ENCODE results near the gene CTCF. TPM values are rescaled to one million over a fixed set of nuclear protein-coding genes. Genes with fewer than 3 reads are reported as not detected.
A peak's percentile ranks its signal among the peaks of the same experiment; 100 is the strongest.
"Not testable (repeated sequence)": the region's sequence is repeated elsewhere in the genome, so short reads cannot be mapped to it uniquely, and the experiment has no call there.

Gene CTCF
- total RNA-seq, 2 donors from 2014 or later: 37.0 to 42.2 TPM

DNA sequence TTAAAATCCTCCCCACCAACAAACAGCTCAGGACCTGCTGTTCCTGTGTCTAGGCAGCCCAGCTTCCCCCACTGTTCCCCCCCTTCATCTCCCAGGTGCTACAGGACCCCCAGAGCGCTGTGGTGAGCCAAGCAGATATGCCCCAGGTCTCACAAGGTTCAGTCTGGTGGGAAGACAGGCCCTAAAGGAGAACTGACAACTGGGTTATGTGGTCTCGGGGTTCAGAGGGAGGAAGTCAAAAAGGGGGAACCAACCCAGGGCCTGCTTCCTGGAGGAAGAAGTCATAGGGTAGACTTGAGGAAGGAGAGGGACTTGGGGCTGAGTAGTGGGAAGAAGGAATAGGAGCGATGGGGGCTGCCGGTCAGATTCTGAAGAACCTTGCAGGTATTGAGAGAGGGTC lies 31.1 kb upstream of the CTCF start:
- DNase-seq: no peak

DNA sequence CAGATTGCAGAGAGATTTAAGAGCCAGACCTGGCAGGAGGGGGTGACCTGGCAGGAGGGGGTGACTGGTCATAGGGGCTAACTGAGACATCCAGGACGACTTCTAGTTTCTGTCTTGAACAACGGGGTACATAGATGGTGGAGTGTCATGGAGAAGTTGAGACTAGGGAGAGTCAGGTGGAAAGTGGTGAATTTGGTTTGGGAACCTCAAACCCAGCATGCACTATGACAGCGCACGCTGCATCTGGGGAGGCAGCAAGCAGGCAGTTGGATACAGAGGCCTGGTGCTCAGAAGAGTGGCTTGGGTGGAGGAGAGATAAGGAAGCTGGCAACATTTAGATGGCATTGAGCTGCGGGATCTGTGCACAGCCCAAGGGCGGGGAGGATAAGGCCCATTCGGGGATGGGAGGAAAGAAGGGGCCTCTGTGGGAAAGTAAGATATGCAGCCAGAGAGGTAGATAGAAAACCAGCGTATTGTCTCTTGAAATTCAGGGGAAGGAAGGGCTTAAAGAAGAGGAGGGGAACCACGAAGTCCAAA lies 29.2 kb upstream of the CTCF start:
- intact Hi-C loops (cut with DNase I, micrococcal nuclease): no loop called here
- DNase-seq (no peak), ATAC-seq (no peak)

More for the DNA sequence above, 31.1 kb upstream of the CTCF start:
- ATAC-seq: no peak
- intact Hi-C loops (cut with DNase I, micrococcal nuclease): no loop called here

DNA sequence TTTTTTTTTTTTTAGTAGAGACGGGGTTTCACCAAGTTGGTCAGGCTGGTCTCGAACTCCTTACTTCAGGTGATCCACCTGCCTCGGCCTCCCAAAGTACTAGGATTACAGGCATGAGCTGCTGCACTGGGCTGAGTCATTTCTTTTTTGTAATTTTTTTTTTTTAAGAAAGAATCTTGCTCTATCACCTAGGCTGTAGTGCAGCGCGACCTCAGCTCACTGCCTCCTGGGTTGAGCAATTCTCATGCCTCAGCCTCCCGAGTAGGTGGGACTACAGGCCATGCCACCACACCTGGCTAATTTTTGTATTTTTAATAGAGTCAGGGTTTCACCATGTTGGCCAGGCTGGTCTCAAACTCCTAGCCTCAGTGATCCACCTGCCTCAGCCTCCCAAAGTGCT lies 28.3 kb upstream of the CTCF start:
- intact Hi-C loops (cut with DNase I, micrococcal nuclease); DNase-seq; ATAC-seq: not testable (repeated sequence)

DNA sequence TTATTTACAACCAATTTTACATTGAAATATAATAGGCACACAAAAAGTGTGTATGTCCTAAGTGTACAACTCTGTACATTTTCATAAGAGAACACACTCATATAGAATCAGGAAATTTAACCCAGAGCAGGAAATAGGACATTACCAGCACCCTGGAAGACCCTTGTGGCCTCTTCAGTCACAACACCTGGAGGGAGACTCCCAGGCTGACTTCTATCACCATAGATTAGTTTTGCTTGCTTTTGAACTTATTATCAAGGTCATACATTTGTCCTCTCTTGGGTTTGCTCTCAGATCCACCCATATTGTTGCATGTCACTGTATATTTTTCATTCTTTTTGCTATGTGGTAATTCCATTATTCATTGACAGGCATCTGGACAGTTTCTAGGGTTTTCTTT lies 27.9 kb upstream of the CTCF start:
- DNase-seq (no peak), ATAC-seq (no peak)
- intact Hi-C loops (cut with DNase I, micrococcal nuclease): no loop called here

DNA sequence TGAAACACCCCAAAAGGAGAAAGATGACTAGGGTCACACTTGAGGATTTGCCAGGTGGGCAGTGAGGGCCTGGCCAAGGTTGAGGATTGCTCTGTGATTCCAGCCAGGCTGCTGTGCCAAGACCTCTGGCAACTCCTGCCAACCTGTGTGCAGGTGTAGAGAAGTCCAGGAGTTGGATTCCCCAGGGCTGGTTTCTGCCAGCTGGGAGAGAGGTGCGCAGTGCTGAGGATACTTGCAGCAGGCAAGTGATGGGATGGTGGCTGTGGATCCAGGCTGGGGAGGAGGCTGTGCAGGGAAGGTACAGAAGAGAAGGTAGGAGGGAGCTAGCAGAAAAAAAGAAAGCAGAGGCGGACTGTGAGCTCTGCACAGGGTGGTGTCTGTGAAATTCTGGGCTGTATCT lies 27.1 kb upstream of the CTCF start:
- DNase-seq (no peak), ATAC-seq (no peak)
- intact Hi-C loops (cut with DNase I, micrococcal nuclease): no loop called here

DNA sequence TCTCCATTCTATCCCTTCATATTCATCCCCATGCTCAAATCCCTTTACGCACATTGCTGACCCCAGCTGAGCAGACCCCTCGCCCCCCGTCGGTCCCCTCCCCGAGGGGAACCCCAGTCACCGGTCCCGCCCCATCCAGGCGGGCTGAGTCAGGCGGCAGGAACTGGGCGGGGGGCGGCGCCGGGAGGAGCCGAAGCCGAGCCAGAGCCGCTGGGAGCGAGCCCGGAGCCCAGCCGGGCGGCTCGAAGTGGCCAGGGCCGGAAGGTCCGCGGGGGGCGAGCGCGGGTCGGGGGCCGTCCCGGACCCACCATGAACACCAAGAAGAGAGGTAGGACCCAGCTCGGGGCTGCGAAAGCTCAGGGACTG lies 25.1 kb upstream of the CTCF start:
- intact Hi-C loops (cut with DNase I, micrococcal nuclease): no loop called here
- peak; percentile 28 for ATAC-seq
- peak in 1 of 2 donors; percentile 67 for DNase-seq

DNA sequence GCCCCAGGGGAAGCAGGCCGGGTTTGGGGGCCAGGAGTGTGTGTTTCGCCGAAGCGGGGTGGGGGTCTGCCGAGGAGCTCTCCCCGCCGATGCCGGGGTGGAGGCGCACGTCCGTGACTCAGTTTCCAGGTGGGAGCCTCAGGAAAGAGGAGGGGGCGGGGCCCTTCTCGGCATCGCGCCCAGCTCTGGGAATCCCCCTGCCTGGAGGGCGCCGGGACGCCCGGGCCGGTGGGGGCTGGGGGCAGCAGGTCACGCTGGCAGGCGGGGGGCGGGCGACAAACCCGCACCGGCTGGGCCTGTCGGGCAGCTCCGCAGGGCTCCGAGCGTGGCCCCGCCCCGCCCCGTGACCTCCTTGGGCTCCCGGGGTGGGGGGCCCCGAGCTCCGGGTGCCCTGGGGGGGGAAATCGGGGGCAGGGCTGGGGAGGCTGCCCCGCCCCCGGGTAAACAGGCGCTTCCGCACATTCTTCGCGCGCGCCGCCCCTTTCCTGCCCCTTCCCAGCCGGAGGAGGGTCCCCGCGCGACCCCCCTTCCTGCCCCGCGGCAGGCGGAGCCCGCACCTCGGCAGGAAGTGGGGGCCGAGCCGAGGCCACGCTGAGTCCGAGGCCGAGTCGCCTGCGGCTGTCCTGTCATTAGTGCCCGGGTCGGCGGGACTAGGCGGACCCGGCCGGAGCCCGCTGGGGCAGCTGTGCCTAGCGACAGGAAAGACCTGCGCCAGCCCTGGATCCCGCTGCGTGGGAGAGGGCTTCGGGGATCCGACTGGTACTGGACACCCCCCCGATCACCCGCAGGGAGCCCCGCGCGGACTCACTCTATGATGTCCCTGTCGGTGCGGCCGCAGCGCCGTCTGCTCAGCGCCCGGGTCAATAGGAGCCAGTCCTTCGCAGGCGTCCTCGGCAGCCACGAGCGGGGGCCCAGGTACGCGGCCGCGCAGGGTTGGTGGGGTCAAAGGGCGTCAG lies 24.4 kb upstream of the CTCF start:
- intact Hi-C loops (cut with DNase I, micrococcal nuclease): no loop called here
- DNase-seq (peak in 1 of 2 donors; percentile 71), ATAC-seq (peak; percentile 56)

GRCh38 chr16:67538666-67539101 lies 23.6 kb upstream of the CTCF start:
- intact Hi-C loops (cut with DNase I, micrococcal nuclease): no loop called here
- ATAC-seq (peak; percentile 31), DNase-seq (no peak)

DNA sequence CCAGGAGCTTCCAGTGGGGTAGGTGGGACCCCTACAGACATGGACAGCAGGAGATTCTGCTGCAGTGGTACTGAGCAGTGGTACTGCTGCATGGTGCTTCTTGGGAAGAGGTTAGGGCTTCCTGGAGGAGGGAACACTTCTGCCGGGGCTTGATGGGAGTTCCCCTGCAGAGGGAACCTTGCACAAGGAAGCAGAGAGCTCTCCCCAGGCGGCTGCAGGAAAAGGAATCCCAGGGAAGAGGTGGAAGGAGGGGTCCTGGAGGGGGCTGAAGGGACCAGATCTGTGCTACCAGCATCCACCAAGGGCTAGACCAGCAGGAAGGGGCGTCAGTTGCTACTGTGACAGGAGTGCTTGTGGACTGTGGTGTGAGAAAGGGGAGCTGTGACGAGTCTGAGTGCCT lies 23.1 kb upstream of the CTCF start:
- DNase-seq: no peak
- peak; percentile 55 for ATAC-seq
- intact Hi-C loops (cut with DNase I, micrococcal nuclease): no loop called here

DNA sequence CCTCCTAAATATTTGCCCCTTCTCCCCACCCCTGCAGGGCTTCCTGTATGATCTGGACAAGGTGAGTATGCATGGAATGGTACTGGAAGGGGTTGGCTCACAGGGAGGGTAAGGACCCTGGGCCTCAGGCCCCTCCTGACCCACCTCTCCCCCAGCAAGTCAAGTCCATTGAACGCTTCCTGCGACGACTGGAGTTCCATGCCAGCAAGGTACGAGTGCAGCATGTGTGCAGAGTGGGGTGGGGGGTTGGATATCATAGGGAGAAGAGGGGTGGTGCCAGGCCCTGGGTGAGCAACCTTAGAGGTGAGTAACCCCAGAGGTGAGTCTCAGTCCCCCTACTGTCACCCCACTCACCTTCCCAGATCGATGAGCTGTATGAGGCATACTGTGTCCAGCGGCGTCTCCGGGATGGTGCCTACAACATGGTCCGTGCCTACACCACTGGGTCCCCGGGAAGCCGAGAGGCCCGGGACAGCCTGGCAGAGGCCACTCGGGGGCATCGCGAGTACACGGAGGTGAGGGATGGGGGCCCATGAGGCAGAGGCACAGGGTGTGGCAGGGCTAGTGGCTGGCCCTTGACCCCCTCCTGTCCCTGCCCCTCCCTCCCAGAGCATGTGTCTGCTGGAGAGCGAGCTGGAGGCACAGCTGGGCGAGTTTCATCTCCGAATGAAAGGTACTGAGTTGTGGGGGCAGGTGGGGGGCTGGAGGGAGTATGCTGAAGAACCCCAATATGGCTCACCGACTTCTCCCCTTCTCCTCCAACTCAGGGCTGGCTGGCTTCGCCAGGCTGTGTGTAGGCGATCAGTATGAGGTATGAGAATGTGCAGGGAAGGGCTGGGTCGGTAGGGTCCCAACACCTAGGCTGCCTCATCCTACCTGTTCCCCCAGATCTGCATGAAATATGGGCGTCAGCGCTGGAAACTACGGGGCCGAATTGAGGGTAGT lies 22.4 kb upstream of the CTCF start:
- ATAC-seq (no peak), DNase-seq (no peak)
- intact Hi-C loops (cut with DNase I, micrococcal nuclease): no loop called here

DNA sequence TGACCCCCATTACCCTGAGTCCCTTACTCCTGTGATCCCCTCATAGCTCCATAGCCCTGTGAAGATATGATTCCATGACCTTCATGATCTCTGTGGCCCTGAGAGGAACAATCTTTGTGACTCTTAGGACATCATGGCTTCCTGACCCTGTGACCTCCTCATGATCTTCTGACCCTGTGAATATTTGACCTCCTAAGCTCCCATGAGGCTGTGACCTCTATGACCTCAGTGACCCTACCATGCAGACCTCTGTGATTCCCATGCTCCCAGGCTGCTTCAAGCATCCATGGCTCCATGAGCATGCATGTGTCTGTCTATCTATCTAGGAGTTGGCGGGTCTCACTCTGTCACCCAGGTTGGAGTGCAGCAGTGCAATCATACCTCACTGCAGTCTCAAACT lies 21.6 kb upstream of the CTCF start:
- intact Hi-C loops (cut with DNase I, micrococcal nuclease): no loop called here
- DNase-seq (no peak), ATAC-seq (no peak)

DNA sequence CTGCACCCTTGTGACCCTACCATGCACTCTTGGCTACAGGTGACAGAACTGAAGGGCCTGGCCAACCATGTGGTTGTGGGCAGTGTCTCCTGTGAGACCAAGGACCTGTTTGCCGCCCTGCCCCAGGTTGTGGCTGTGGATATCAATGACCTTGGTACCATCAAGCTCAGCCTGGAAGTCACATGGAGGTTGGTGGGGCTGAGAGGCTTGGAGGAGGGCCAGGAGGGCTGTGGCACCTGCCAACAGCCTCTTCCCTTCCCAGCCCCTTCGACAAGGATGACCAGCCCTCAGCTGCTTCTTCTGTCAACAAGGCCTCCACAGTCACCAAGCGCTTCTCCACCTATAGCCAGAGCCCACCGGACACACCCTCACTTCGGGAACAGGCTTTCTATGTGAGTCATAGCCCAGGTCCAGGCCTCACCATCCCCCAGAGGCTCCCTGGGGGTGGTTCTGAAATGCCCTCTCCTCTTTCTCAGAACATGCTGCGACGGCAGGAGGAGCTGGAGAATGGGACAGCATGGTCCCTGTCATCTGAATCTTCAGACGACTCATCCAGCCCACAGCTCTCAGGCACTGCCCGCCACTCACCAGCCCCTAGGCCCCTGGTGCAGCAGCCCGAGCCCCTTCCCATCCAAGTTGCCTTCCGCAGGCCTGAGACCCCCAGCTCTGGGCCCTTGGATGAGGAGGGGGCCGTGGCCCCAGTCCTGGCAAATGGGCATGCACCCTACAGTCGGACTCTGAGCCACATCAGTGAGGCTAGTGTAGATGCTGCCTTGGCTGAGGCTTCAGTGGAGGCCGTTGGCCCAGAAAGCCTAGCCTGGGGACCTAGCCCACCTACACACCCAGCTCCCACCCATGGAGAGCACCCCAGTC lies 20.7 kb upstream of the CTCF start:
- ATAC-seq (no peak), DNase-seq (no peak)
- intact Hi-C loops (cut with DNase I, micrococcal nuclease): no loop called here

GRCh38 chr16:67542464-67542863 lies 19.9 kb upstream of the CTCF start:
- intact Hi-C loops (cut with DNase I, micrococcal nuclease): no loop called here
- ATAC-seq (no peak), DNase-seq (peak in 1 of 2 donors; percentile 55)

DNA sequence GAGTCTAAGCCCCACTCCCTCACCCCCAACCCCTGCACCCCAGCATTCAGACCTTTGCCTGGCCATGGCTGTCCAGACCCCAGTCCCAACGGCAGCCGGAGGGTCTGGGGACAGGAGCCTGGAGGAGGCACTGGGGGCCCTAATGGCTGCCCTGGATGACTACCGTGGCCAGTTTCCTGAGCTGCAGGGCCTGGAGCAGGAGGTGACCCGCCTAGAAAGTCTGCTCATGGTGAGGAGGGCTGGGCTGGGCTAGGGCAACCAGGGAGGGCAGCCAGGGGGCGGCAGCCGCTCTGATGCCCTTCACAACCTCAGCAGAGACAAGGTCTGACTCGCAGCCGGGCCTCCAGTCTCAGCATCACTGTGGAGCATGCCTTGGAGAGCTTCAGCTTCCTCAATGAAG lies 19.3 kb upstream of the CTCF start:
- no peak for ATAC-seq
- intact Hi-C loops (cut with DNase I, micrococcal nuclease): no loop called here
- no peak for DNase-seq

DNA sequence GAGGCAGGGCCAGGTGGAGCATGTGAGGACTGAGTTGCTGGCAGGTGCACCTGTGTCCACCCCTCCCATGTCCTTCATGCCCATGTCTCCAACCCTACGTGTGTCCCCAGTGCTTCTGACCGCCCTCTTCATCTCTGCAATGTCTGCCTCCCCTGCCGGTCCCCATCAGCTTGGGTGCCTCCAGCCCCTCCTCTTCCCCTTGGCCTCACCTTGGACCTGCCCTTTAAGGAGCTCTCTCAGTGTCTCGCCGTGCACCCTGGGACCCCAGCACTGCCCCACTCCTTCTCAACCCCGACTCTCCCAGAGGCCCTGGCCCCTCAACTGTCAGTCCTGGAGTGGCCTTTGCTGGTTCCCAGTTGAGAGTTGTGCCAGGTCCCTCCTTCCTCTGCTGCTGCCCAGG lies 18.7 kb upstream of the CTCF start:
- ATAC-seq (no peak), DNase-seq (no peak)
- intact Hi-C loops (cut with DNase I, micrococcal nuclease): no loop called here

DNA sequence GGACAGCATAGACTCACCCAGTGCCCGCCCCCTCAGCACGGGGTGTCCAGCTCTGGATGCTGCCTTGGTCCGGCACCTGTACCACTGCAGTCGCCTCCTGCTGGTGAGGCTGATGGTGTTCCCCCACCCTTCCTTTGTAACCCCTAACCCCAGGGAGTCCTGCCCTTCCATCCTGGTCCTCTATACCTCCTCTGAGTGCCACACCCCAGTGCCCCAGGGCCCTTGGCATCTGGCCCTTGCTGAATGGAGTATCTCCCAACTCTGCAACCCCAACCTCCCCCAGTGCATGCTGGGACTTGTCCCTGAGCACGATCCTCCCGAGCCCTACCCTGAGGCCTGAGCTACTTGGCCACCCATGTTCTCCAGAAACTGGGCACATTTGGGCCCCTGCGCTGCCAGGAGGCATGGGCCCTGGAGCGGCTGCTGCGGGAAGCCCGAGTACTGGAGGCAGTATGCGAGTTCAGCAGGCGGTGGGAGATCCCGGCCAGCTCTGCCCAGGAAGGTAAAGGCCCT lies 17.9 kb upstream of the CTCF start:
- DNase-seq (no peak), ATAC-seq (no peak)
- intact Hi-C loops (cut with DNase I, micrococcal nuclease): no loop called here

- DNase-seq (no peak), ATAC-seq (no peak)
- intact Hi-C loops (cut with DNase I, micrococcal nuclease): no loop called here
Measured at GRCh38 chr16:67544844-67545664, 17.3 kb upstream of the CTCF start.

DNA sequence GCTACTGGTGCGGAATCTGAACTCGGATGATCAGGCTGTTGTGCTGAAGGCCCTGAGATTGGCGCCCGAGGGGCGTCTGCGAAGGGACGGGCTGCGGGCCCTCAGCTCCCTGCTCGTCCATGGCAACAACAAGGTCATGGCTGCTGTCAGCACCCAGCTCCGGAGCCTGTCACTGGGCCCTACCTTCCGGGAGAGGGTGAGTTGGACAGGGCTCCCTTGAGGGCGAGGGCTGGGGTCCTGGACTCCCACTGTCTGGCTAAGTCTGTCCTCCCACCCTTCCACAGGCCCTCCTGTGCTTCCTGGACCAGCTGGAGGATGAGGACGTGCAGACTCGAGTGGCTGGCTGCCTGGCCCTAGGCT lies 16.7 kb upstream of the CTCF start:
- ATAC-seq (no peak), DNase-seq (no peak)

More for the DNA sequence above, 16.7 kb upstream of the CTCF start:
- intact Hi-C loops (cut with DNase I, micrococcal nuclease): no loop called here
